ENCODE results near the gene KDM3B. TPM values are rescaled to one million over a fixed set of nuclear protein-coding genes. Genes with fewer than 3 reads are reported as not detected.

The KDM3B gene
- total and polyA plus RNA-seq, 2 of the 8 experiments (the other 6 are each of a cell fraction or from before 2014, with no cell fraction given): 27.1 to 78.1 TPM

DNA sequence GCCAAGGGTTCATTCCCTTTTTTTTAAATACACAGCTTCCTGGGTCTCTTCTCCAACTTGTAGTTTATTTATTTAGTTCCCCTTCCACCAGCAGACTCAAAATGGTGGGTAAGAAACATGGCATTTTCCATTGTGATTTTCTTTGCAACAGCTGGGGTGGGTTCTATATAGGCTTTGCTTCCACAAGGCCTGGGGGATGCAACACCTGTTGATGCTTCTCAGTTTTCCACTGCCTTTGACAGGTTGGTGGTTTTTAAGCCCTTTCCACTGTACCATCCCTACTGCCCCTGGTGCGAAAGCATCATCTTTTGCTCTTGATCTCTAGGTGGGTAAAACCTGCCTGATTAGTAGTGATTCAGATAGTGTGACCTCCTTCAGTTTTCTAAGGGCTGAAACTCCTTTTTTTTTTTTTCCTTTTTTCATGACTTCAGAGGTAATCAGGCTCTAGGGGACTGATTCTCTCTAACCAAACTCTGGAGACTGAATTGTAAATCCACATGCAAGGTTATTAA lies 8.5 kb downstream of the KDM3B start:
- ChIA-PET CTCF (ENCODE audit: partially characterized antibody) (interaction anchor here (1.0 kb wide), 1 partner anchor 138 kb away, joined by 3 read pairs; no protein-coding TSS in a partner anchor), POLR2A (ENCODE audit: partially characterized antibody) (interaction anchor here (1.2 kb wide), 1 partner anchor 11 kb away, joined by 3 read pairs; no protein-coding TSS in a partner anchor)
- no peak overlapping the region for H3K56ac ChIP-seq (replicated peaks; ENCODE audit: insufficient read length, low read depth, low read length)
- H4K8ac ChIP-seq (ENCODE audit: extremely low read depth, insufficient read depth, low read length): no peak overlapping the region
- H3K23ac ChIP-seq (ENCODE audit: insufficient read length): no peak overlapping the region
- peaks cover 0 to 2% of the 10 kb centered on the region in 2 experiments for H4K20me1 ChIP-seq (replicated peaks in 1 of 2; ENCODE audit: control insufficient read depth in 1 of 2, insufficient read depth in 2 of 2, low read length in 2 of 2)
- no peaks in the 10 kb centered on the region for H3K23me2 ChIP-seq (ENCODE audit: low read depth, low read length)
- no peaks in the 10 kb centered on the region for H3K4me1 ChIP-seq (replicated peaks in 1 of 4; ENCODE audit: control insufficient read depth in 3 of 4, insufficient read depth in 4 of 4, low read length in 3 of 4)
- no peak overlapping the region for H2AFZ ChIP-seq (ENCODE audit: low read length)
- no peak for DNase-seq (ENCODE audit: low read depth in 1 of 2, low spot score in 2 of 2)
- FAIRE-seq: no peak
- H2BK15ac ChIP-seq (ENCODE audit: low read length): no peak overlapping the region
- no peak overlapping the region for H2BK20ac ChIP-seq (ENCODE audit: low read length)
- H3K18ac ChIP-seq (ENCODE audit: extremely low read depth, low read length): no peak overlapping the region
- no peak overlapping the region for H3K9ac ChIP-seq (replicated peaks in 1 of 4; ENCODE audit: extremely low read depth in 1 of 4, low read depth in 3 of 4, low read length in 3 of 4)
- no peak overlapping the region for H3K4ac ChIP-seq (replicated peaks; ENCODE audit: insufficient read length, low read depth, low read length)
- H2AK5ac ChIP-seq (ENCODE audit: low read depth, low read length): no peak overlapping the region
- H2BK120ac ChIP-seq (replicated peaks; ENCODE audit: low read depth, low read length): no peak overlapping the region
- H3K14ac ChIP-seq (ENCODE audit: insufficient read length): no peak overlapping the region
- no peak overlapping the region for H2BK5ac ChIP-seq (ENCODE audit: low read depth, low read length)
- H3K9me3 ChIP-seq (ENCODE audit: insufficient read depth in 2 of 2, low read depth in 1 of 2, low read length in 1 of 2): no peaks in the 10 kb centered on the region
- H3K79me1 ChIP-seq (ENCODE audit: low read depth, low read length): no peaks in the 10 kb centered on the region; the same call in 1 of the 2 replicates
- TF ChIP-seq EP300 (IDR thresholded peaks at IDR 0.05; ENCODE audit: borderline replicate concordance in 1 of 2, low read depth in 2 of 2, low read length in 2 of 2) (no peak), EGR1 (IDR thresholded peaks at IDR 0.05; ENCODE audit: borderline replicate concordance, low read depth, low read length) (no peak), SIRT6 (IDR thresholded peaks at IDR 0.05; ENCODE audit: low read length) (no peak), SUZ12 (IDR thresholded peaks at IDR 0.05; ENCODE audit: low read length) (no peak), GABPA (IDR thresholded peaks at IDR 0.05; ENCODE audit: borderline replicate concordance, insufficient read depth, low read length) (no peak), SIX5 (IDR thresholded peaks at IDR 0.05; ENCODE audit: low read depth, low read length) (no peak)
- H3K27ac ChIP-seq (ENCODE audit: low read depth, low read length): no peak overlapping the region
- H3K4me2 ChIP-seq (ENCODE audit: insufficient read depth in 1 of 2, low read depth in 2 of 2, low read length in 2 of 2): no peak overlapping the region
- 80% methylated on average over 1 of the region's 1 CpG; no CpG with 5 or more reads in 1 of the 2 experiments for WGBS, 2 experiments (ENCODE audit: extremely low coverage in 1 of 2, insufficient coverage in 1 of 2, insufficient read length in 1 of 2, insufficient replicate concordance in 2 of 2, low coverage in 1 of 2, low lambda C conversion rate in 2 of 2, missing lambda C conversion rate in 1 of 2)
- H4K5ac ChIP-seq (ENCODE audit: insufficient read length, low read depth, low read length): no peak overlapping the region
- H3K79me2 ChIP-seq (ENCODE audit: control insufficient read depth in 1 of 2, insufficient read depth in 2 of 2, low read length in 2 of 2): peaks cover 8 to 88% of the 10 kb centered on the region in 2 experiments; a peak in 3 of 4 replicates
- H3K27me3 ChIP-seq (replicated peaks in 1 of 4; ENCODE audit: control insufficient read depth in 3 of 4, extremely low read depth in 1 of 4, insufficient read depth in 3 of 4, low read length in 3 of 4): no peaks in the 10 kb centered on the region
- H3K36me3 ChIP-seq (ENCODE audit: control insufficient read depth in 2 of 4, insufficient read depth in 4 of 4, low read length in 3 of 4): no peaks in the 10 kb centered on the region
- no peak overlapping the region for H4K91ac ChIP-seq (replicated peaks; ENCODE audit: insufficient read length, low read length)
- H3K4me3 ChIP-seq (ENCODE audit: extremely low read depth in 1 of 4, insufficient read depth in 2 of 4, low read depth in 3 of 4, low read length in 4 of 4): no peak overlapping the region
- no peak overlapping the region for H2BK12ac ChIP-seq (ENCODE audit: low read depth, low read length)

All from H1 (cell line).